CD4-positive, alpha-beta T cell treated with Interleukin-17A for 1 hour (primary cell): ENCODE data around the gene RTN4.
"Not testable (repeated sequence)": the region's sequence is repeated elsewhere in the genome, so short reads cannot be mapped to it uniquely, and the experiment has no call there.

Source experiments
- DNase-seq: peaks from one replicate; pipeline ENCODE4 v3.0.0-alpha.2; 2020

RTN4 gene

DNA sequence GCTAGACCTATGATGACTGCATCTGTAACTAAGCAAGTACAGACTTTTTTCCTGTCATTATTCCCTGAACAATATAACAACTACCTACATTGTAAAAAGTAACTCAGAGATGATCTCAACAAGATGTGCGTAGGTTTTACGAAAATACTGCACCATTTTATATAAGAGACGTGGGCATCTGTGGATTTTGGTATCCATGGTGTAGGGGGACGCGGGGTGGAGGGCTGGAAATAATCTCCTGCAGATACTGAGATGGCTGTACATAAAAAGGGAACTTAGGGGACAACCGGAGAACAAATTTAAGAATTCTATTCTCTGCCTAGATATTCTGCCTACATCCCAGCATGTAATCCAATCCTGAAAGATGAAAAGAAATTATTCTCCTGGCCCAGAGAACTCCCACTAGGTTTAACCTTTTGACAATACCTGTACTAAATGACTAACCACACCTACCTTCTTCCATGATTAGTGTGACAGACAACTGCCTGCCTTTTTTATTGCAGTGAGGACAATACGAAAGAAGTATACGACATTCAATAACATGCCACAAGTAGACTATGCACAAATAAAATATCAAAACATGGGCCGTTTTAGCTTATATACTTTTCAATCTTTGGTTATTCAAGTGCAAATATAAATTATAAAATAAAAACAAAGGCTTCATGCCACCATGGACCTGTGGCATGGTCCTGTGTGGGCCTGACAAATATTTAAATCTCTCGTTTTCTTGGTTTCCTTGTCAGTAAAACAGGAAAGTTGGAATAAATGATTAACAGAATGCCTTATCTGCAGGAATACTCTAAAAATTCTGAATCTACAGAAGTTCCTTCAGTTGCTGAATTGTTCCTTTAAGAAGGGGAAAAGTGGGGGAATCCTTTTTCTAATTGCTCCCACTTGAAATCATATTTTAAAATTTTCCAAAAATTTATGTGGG lies 46.3 kb downstream of the RTN4 start:
- no peak for DNase-seq

DNA sequence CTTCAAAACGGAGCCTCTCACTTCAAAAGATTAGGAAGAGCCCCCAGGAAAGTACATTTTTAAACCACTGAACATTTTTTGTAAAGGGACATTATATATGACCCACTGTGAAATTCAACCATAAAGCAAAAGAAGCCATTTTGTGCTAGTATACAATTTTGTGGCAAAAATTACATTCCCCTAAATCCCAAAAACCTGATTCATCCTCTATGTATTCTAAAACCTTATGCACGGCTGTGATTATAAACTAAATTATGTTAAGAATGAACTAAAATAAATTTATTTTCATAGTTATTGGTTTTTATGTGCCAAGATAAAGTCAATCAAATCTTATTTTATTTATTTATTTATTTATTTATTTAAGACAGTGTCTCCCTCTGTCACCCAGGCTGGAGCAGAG lies 48.5 kb downstream of the RTN4 start:
- DNase-seq = no peak

DNA sequence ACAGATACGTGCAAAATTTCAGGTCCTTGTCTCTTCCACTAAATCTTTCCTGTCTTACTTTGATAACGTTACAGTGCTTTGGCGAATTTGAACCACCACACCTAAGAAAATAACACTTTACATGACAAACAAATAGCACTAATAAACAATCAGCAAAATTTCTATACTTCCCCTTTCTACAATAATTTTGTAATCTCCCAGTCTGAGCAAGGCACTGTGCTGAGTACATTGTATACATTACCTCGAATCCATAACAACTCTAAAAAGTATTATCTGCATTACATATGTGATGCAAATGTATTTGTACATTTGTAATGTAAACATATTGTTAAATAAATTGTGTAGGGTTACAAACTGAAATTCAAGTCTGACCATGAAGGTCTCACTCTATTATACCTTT lies 49.9 kb downstream of the RTN4 start:
- DNase-seq = no peak

DNA sequence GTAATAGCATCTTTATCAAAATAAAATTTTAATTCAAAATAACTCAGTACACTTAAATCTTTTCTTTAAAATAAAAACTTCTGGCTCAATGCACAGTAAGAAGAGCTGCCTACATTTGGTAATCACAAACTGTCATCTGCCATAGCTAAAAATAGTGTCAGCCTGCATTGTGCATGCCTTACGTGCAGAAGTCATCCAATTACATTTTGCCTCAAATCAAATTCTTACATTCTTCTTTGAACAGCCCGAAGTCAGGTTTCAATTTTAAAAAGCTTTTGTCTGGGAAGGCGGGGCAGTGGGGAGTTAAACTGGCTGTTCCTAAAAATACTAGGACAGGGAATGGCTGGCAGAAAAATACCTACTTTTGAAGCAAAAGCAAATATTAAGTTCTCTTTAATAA lies 51.1 kb downstream of the RTN4 start:
- no peak for DNase-seq

DNA sequence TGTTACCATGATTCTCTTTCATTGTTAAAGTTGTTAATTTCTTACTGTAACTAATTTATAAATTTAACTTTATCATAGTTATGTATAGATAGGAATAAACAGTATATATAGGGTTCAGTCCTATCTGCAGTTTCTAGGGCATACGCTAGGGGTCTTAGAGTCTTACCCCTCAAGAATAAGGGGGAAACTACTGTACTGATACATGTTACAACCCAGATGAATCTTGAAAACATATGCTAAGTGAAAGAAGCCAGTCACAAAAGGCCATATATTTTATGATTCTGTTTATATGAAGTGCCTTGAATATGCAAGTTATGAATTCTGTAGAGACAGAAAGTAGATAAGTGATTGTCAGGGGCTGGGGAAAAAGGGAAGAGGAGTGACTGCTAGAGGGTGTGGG lies 52.4 kb downstream of the RTN4 start:
- DNase-seq = no peak

DNA sequence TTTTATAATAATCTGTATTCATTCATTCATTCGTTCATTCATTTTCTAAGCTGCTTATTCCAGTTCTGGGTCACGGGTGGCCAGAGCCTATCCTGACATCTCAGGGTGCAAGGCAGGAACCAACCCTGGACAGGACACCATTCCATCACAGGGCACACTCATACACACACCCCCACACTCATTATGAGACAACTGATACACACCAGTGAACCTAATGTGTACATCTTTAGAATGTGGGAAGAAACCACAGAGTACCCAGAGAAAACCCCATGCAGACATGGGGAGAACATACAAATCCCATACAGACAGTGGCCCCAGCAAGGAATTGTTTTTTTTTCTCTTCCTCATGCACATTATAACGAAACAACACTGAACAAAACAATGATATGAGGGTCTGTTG lies 54.7 kb downstream of the RTN4 start:
- DNase-seq = no peak

DNA sequence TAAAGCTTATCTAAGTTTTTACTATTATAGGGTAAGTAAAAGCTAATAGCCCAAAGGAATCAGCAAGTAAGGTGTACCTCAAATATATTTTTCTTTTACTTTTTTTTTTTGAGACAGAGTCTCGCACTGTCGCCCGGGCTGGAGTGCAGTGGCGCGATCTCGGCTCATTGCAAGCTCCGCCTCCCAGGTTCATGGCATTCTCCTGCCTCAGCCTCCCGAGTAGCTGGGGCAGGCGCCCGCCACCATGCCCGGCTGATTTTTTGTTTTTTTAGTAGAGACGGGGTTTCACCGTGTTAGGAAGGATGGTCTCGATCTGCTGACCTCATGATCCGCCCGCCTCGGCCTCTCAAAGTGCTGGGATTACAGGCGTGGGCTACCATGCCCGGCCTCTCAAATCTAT lies 59.6 kb downstream of the RTN4 start:
- not testable (repeated sequence) for DNase-seq

DNA sequence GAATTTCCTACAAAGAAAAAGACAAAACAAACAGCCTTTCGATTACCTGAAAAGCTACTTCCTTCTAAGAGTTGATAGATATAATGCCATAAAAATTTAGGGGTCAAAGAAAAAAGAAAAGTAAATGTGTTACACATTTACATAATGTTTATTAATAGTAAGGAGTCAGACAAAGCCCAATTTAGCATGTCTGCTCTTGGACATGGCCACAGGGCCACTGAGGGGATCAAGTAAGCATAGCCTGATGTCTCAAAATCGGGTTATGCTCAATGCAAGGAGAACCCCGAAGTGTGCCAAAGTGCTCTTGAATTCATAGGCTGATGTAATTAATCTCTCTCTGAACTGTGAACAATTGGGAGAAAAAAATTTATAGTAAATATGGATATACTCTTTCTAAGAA lies 61.6 kb downstream of the RTN4 start:
- DNase-seq = no peak

DNA sequence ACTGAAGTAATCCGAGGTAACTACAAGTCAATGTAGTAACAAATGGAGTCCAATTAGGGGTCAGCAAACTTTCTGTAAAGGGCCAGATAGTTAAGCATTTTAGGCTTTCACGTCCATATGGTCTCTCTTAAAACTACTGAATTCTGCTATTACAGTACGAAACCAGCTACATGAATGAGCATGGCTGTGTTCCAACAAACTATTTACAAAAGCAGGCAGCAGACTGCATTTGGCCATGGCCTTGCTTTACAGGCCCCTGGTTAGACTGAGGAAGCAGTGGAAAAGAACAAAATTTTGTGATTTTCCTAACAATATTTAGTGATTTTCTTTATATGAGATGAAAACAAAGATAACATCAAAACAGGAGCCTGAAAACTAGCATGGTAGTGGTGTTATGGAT lies 64.0 kb downstream of the RTN4 start:
- no peak for DNase-seq

DNA sequence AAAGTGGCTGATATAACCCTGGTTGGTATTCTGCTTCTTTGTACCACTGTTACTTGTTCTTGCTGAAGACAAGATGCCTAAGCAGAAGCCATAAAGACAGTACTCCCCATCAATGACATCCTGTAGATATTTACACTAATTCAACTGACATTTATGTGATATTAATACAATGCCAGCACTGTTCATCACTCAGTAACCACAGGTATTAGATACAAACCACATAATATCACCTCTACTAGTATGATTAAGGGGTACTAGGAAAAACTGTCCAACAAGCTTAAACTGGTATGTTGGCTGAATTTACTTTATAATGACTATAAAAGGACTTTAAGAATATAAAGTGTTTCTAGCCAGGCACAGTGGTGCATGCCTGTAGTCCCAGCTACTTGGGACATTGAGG lies 65.8 kb downstream of the RTN4 start:
- no peak for DNase-seq

DNA sequence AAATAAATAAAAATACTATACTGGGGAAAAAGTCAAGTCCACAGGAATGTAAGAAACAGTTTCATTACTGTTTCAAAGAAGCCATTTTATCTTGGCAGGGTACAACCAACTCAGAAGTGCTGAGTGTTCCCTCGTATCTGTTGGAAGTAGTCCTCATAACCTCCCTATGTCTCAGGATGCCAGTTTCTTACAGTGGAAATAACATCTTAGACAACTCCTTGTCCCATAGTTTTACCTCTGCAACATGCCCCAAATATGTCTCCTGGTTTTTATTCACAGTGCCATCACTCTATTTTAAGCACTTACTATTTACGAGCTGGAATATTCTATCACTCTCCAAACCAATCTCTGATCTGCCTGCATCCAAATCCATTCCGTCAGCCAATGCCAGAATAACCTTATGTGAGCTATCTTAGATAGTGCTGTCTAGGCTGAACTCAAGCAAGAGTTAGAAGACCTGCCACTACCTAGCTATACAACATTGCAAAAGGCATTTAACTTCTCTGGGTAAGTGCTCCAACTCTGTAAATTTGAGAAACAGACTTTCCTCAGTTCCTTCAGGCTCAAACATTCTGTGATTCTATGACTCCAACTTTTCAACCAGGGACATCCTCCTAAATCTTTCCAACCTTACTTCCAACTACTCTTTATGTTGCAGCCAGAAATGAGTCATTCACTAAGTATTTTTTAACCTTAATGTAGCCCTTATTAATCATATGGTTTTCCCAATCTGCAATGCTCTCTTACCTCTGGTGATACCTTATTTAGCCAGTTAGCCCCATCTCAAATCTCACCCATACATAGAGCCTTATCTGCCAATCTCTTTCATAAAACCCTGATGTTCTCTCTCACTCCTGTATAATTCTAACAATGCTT lies 66.7 kb downstream of the RTN4 start:
- no peak for DNase-seq

DNA sequence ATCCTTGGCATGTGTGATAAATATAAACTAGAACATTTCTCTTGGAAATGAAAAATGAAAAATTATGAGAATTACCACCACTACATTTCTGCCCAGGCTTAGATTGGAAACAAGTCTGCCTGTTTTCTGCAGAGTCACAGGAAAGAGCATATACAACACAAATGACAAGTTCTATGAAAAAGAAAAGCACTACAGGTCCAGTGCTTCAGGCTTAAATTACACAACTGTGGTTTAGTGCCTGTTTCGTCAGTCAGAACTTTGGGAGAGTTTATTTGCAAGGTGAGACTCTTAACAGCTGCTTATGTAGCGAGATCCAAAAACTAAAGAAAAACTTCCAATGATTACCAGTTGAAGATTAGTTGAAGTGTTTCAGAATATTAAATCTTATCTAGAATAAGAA lies 68.9 kb downstream of the RTN4 start:
- no peak for DNase-seq

DNA sequence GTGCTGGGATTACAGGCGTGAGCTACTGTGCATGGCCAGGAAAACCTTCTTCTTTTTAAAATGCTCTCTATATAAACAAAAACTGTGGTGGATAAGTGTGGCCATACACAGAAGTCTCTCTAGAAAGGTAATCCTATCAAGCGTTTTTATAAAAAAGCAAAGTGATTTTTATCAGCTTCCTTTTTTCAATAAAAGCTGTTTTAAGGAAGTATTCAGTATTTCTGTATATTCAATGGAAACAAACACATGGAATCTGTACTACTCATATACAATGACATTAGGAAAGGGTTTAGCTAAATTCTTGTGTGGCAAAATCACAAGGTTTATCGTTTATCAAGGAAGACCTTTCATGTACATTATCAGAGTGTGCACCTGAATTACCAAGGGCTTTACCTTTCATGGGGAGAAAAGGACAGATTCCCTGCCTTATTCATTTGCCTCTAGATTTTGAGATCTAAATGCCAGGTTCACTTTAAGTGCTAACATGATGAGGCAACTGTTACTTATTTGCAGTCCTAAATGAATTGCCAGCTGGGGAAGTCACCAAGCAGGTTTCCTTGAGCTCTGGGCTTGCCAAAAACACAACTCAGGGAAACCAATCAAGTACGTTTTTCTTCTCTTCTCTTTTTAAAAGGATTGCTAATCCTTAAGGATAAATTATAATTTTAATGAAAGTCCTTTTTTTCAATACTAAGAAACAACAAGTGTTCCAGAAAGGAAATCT lies 70.8 kb downstream of the RTN4 start:
- no peak for DNase-seq

DNA sequence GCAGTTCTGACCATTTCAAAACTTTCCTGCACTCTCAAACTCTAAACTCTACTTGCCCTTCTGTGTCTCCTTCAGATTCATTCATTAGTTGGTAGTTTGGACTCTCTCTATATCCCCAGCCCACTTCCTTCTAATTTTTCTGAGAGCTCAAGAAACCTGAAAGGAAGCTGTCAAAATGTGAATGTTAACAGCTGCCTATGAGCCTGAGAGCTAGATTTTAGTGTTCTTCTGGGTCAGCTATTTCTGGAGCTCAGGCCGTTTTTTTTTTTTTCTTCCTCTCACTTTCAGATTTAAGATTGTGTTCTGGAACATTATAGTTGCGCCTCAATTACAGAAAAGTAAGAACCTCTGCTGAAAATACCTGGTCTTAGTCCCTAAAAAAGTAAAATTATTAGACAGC lies 73.1 kb downstream of the RTN4 start:
- DNase-seq = no peak

DNA sequence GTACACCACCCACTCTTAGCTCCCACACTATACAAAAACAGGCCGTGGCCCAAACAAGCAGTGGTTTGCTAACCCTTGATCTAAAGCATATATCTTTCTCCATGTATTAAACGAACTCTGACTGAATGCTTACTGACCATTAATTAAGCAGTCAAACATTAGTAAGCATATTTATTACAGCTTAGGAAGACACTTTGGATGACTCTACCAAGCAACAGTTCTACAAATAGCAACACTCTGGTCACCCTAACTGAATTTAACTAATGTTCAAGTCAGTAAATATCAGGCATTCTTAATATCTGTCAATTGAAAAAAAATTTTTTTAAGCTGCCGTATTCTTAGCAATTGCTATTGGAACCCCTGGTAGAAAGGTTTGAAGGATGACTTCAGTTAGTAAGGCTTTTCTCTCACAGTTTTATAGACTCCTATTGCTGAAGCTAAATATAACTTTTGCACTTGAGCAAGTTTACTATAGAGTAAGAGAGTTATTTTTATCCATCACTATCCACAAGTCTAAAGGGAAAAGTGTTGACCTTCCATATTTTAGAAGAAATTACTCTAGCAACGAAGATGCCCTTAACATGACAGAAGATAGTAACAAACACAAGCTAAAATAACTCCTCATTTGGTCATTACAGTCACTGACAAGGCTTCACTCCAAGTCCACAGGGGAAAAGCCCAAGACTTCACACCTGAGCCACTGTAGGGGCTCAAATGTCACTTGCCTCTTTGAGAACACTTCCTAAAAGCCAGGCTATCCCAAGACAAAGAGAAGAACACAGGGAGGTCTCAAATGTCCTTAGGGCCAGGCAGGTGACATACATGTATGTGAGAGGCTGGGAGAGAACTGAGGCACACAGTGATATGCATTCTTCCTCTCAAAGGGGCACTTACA lies 74.4 kb downstream of the RTN4 start:
- DNase-seq = no peak

DNA sequence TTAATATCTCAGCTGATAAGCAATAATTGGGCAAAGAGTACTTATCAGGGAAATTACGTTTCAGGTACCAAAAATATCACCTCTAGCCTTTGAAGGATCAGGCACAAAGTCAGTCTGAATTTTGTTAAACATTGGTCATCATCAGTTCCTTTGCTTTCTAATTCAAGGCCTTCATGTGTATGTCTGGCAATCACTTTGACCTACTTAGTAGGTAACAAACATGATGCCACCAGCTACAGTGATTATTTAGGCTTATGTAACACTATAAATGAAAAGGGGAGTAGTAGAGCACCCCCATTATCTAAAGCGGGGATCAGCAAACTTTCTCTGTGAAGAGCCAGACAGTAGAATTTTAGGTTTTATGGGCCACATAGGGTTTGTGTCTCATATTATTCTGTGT lies 75.1 kb downstream of the RTN4 start:
- DNase-seq = no peak

DNA sequence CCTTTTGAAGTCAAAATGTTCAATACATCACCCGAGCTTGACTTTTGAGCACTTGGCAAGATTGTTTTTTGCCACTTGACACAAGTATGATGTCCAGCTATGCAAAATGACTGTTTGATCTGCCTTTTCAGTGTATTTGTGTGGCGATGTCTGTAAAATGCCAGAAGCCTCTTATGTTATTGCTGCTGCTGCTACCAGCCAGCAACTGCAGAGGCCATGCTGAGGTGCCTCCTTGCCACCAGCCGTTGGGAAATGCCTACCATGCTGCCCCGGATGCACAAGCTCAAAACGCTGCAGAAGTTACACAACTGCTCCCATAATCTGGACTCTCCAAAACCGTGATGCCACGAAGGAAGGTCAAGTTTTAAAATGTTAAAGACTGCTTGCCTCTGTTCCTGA lies 80.3 kb downstream of the RTN4 start:
- DNase-seq = no peak

DNA sequence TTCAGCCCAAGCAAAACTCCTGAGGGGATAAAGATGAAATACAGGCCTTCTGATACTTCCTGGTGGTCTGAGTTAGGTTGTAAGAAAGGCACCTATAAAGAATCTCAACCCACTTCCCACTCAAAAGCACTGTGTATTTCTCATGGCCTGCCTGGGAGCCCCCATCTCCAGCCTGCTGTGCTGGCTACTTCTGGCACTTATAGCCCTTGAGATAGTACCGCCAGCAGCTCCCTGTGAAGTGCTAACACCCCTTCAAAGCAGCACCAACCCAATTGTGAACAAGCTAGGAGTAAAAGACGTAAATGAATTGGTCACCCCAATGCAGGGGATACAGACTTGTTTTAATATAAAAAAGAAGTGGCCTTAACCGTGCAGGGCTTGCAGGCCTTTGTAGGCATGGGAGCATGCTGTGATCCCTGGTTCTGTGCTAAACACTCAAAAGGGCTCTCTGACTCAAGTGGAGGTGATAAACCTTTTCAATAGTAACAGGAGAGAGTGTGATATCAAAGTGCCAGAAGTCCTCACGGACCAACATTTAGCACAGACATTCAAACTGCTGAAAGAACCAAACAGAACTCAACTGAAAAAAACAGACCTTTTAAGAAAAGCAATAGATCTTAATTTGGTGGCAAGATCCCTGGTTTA lies 80.8 kb downstream of the RTN4 start:
- no peak for DNase-seq

DNA sequence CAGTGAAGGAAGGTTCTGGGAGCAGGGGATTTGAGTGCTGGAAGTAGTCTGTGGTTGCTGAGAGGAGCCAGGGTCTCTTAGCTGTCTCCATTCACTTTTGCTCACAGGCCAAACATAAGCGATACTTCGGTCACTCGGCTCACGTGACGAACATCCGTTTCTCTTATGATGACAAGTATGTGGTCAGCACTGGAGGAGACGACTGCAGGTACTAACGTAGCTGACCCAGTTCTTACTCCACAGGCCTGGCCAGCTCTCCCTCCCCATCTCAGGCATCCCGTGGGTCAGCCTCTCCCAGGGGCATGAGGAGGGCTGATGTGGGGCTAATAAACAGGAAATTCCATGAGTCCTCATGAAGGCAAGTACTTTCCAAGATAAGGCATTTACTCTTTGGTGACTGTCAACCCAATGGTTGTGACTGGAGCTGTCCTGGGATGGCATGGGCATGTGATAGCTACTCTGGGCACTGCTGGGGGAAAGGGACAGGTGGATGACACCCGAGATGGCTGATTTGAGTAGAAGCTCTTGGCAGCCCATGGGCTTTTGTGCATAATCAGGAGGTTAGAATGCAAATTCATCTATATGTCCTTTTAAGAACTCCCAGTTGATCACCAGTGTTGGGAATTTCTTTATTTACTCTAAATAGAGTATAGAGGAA lies 81.6 kb downstream of the RTN4 start:
- no peak for DNase-seq

DNA sequence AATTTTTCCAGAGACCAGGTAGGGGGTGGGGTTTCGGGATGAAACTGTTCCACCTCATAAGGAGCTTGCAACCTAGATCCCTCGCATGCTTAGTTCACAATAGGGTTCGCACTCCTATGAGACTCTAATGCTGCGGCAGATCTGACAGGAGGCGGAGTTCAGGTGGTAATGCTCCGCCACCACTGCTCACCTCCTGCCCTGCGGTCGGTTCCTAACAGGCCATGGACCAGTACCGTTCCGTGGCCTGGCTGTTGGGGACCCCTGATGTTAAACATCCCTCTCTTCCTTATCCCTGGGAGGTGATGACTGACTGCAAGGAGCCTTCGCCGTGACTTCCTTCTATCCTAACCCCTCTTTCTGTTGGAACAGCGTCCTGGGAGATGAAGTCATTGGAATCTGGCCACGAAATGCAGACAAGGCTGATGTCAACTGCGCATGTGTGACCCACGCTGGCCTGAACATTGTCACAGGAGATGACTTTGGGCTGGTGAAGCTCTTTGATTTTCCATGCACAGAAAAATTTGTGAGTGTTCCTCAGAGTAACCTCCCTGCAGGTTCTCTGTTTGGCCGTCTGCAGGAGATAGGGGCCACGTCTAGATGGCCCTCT lies 82.4 kb downstream of the RTN4 start:
- DNase-seq = no peak

DNA sequence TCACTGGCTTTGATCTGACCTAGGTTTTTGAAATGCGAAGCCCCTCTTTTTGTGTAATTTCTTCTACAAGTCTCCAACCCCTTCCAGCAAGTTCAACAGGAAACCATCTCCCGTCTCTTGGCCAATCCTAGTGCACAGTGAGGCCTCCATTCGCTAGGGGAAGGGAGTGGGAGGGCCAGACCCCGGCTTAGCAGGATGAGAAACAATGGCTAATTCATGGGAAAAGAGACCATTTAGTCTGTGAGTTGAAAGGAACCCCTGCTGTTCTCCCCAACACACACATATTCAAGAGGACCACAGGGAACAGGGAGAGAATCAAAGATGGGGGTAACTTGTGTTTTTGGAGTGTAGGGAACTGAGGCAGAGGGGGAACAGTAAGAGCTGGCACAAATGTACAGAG lies 83.0 kb downstream of the RTN4 start:
- DNase-seq = no peak
